GM19351 (cell line): ENCODE results near the gene GGA1.

ENCODE experiments used
- ATAC-seq: cut with Tn5 transposase; IDR thresholded peaks from one replicate; pipeline ENCODE4 v1.9.1; 2021; ENCODE audit warnings: mild to moderate bottlenecking, moderate library complexity; ENCODE audit not compliant: unreplicated experiment

The GGA1 gene

GRCh38 chr22:37672920-37673455, 64.4 kb downstream of the GGA1 start:
- no peak for ATAC-seq

GRCh38 chr22:37674248-37674647, 65.6 kb downstream of the GGA1 start:
- ATAC-seq = no peak

GRCh38 chr22:37674951-37675929, 66.6 kb downstream of the GGA1 start, which contains the start of gene LGALS1:
Gene LGALS1 (plus strand): TSS chr22:37675636. CDS start chr22:37675703, 67 bp downstream.
- ATAC-seq = peak; percentile 53

GRCh38 chr22:37675930-37676735, 67.5 kb downstream of the GGA1 start:
- ATAC-seq = no peak

GRCh38 chr22:37676736-37677492, 68.3 kb downstream of the GGA1 start:
- ATAC-seq = peak; percentile 53

GRCh38 chr22:37677493-37677974, 68.9 kb downstream of the GGA1 start:
- peak; percentile 13 for ATAC-seq

GRCh38 chr22:37678372-37678771, 69.7 kb downstream of the GGA1 start:
- no peak for ATAC-seq

GRCh38 chr22:37679670-37680069, 71.0 kb downstream of the GGA1 start:
- no peak for ATAC-seq

GRCh38 chr22:37680191-37680851, 71.7 kb downstream of the GGA1 start:
- ATAC-seq = no peak

- ATAC-seq = no peak
Measured at GRCh38 chr22:37681001-37681424, 72.4 kb downstream of the GGA1 start.

GRCh38 chr22:37681556-37682049, 73.0 kb downstream of the GGA1 start:
- no peak for ATAC-seq
